Measurements from ENCODE around the gene OR2A25. TPM values are rescaled to one million over a fixed set of nuclear protein-coding genes. Genes with fewer than 3 reads are reported as not detected.
"Not testable (repeated sequence)": the region's sequence is repeated elsewhere in the genome, so short reads cannot be mapped to it uniquely, and the experiment has no call there.

Gene OR2A25
- polyA plus RNA-seq, 3 donors from 2014 or later, result not detected

- Mint-ChIP-seq H3K36me3 (no peaks in the 10 kb centered on the region), H3K4me3 (no peak overlapping the region), H3K9me3 (peaks cover 0 to 8% (median 0%) of the 10 kb centered on the region in 6 donors), H3K27me3 (ENCODE audit: low read depth in 3 of 3) (peaks cover 1 to 9% (median 4%) of the 10 kb centered on the region in 3 donors), H3K4me1 (no peaks in the 10 kb centered on the region), H3K27ac (no peak overlapping the region)
- DNase-seq, result no peak
Observed at GRCh38 chr7:144037414-144038035, 32.1 kb upstream of the OR2A25 start.

- Mint-ChIP-seq H3K36me3 (no peaks in the 10 kb centered on the region), H3K9me3 (peaks cover 0 to 8% (median 0%) of the 10 kb centered on the region in 6 donors), H3K27me3 (ENCODE audit: low read depth in 3 of 3) (peaks cover under 1 to 7% (median 1%) of the 10 kb centered on the region in 3 donors), H3K4me1 (no peaks in the 10 kb centered on the region), H3K4me3 (no peak overlapping the region), H3K27ac (no peak overlapping the region)
- no peak for DNase-seq
Observed at GRCh38 chr7:144038887-144039286, 30.7 kb upstream of the OR2A25 start.

GRCh38 chr7:144048648-144049047 is 21.0 kb upstream of the OR2A25 start, which contains the start of gene OR2A5:
TSS of gene OR2A5 (plus strand) at chr7:144048948. CDS start at chr7:144050402, 1,454 bp downstream.
- Mint-ChIP-seq H3K4me1 (no peaks in the 10 kb centered on the region), H3K27me3 (ENCODE audit: low read depth in 3 of 3) (peaks cover 0 to 8% (median 2%) of the 10 kb centered on the region in 3 donors), H3K9me3 (peaks cover 0 to 5% (median 0%) of the 10 kb centered on the region in 6 donors), H3K36me3 (no peaks in the 10 kb centered on the region), H3K4me3 (no peak within 1 kb of the TSS), H3K27ac (no peak within 1 kb of the TSS)
- DNase-seq, result no peak

GRCh38 chr7:144049491-144049890 is 20.1 kb upstream of the OR2A25 start:
- no peak overlapping the region for H3K27ac Mint-ChIP-seq
- H3K36me3 Mint-ChIP-seq, result no peaks in the 10 kb centered on the region
- no peak for DNase-seq
- no peak overlapping the region for H3K4me3 Mint-ChIP-seq
- H3K27me3 Mint-ChIP-seq (ENCODE audit: low read depth in 3 of 3), result peaks cover 2 to 8% (median 2%) of the 10 kb centered on the region in 3 donors
- no peaks in the 10 kb centered on the region for H3K4me1 Mint-ChIP-seq
- H3K9me3 Mint-ChIP-seq, result peaks cover 0 to 5% (median 0%) of the 10 kb centered on the region in 6 donors

GRCh38 chr7:144050093-144050492 is 19.5 kb upstream of the OR2A25 start:
- Mint-ChIP-seq H3K27me3 (ENCODE audit: low read depth in 3 of 3) (peaks cover 2 to 8% (median 2%) of the 10 kb centered on the region in 3 donors), H3K36me3 (no peaks in the 10 kb centered on the region), H3K9me3 (peaks cover 0 to 5% (median 0%) of the 10 kb centered on the region in 6 donors), H3K4me3 (no peak overlapping the region), H3K4me1 (no peaks in the 10 kb centered on the region), H3K27ac (no peak overlapping the region)
- no peak for DNase-seq

- not testable (repeated sequence) for DNase-seq; H3K27me3 Mint-ChIP-seq (ENCODE audit: low read depth in 3 of 3); H3K27ac Mint-ChIP-seq; H3K4me3 Mint-ChIP-seq; H3K4me1 Mint-ChIP-seq; H3K36me3 Mint-ChIP-seq; H3K9me3 Mint-ChIP-seq
Observed at GRCh38 chr7:144050884-144051283, 18.7 kb upstream of the OR2A25 start.

- peaks cover 2 to 5% (median 4%) of the 10 kb centered on the region in 3 donors for H3K27me3 Mint-ChIP-seq (ENCODE audit: low read depth in 3 of 3)
- H3K36me3 Mint-ChIP-seq, result peaks cover 0 to 2% (median 0%) of the 10 kb centered on the region in 3 donors
- no peak overlapping the region for H3K27ac Mint-ChIP-seq
- H3K4me1 Mint-ChIP-seq, result no peaks in the 10 kb centered on the region
- H3K4me3 Mint-ChIP-seq, result no peak overlapping the region
- no peak for DNase-seq
- H3K9me3 Mint-ChIP-seq, result peaks cover 0 to 5% (median 1%) of the 10 kb centered on the region in 6 donors
Observed at GRCh38 chr7:144057954-144058353, 11.7 kb upstream of the OR2A25 start.

- peaks cover 0 to 5% (median under 1%) of the 10 kb centered on the region in 6 donors for H3K9me3 Mint-ChIP-seq
- H3K36me3 Mint-ChIP-seq, result no peaks in the 10 kb centered on the region
- no peaks in the 10 kb centered on the region for H3K4me1 Mint-ChIP-seq
- H3K27me3 Mint-ChIP-seq (ENCODE audit: low read depth in 3 of 3), result peaks cover 0 to 15% (median 3%) of the 10 kb centered on the region in 3 donors
- DNase-seq, result no peak
- H3K27ac Mint-ChIP-seq, result no peak overlapping the region
- H3K4me3 Mint-ChIP-seq, result no peak overlapping the region
Observed at GRCh38 chr7:144063710-144064109, 5.9 kb upstream of the OR2A25 start.

GRCh38 chr7:144069953-144070352 is 342 bp downstream of the OR2A25 start:
- no peaks in the 10 kb centered on the region for H3K4me1 Mint-ChIP-seq
- no peaks in the 10 kb centered on the region for H3K36me3 Mint-ChIP-seq
- no peak overlapping the region for H3K4me3 Mint-ChIP-seq
- no peak for DNase-seq
- H3K27me3 Mint-ChIP-seq (ENCODE audit: low read depth in 3 of 3), result peaks cover 0 to 3% (median 2%) of the 10 kb centered on the region in 3 donors
- H3K9me3 Mint-ChIP-seq, result peaks cover 0 to 2% (median 0%) of the 10 kb centered on the region in 6 donors
- no peak overlapping the region for H3K27ac Mint-ChIP-seq

GRCh38 chr7:144074374-144074773 is 4.8 kb downstream of the OR2A25 start:
- Mint-ChIP-seq H3K4me3 (no peak overlapping the region), H3K27ac (no peak overlapping the region), H3K36me3 (no peaks in the 10 kb centered on the region), H3K4me1 (no peaks in the 10 kb centered on the region), H3K27me3 (ENCODE audit: low read depth in 3 of 3) (peaks cover 0 to 4% (median 2%) of the 10 kb centered on the region in 3 donors), H3K9me3 (peaks cover 0 to 4% (median 0%) of the 10 kb centered on the region in 6 donors)
- no peak for DNase-seq

- DNase-seq, result no peak
- Mint-ChIP-seq H3K9me3 (peaks cover 0 to 8% (median 0%) of the 10 kb centered on the region in 6 donors), H3K27me3 (ENCODE audit: low read depth in 3 of 3) (peaks cover 0 to 2% (median 0%) of the 10 kb centered on the region in 3 donors), H3K4me1 (no peaks in the 10 kb centered on the region), H3K36me3 (no peaks in the 10 kb centered on the region), H3K27ac (no peak within 1 kb of the TSS), H3K4me3 (no peak within 1 kb of the TSS)
Observed at GRCh38 chr7:144085978-144086377, 16.4 kb downstream of the OR2A25 start, which contains the start of gene OR2A12. TSS of gene OR2A12 (plus strand) at chr7:144086278. CDS start at chr7:144095108, 8,830 bp downstream.

- peaks cover 0 to 9% (median 4%) of the 10 kb centered on the region in 6 donors for H3K9me3 Mint-ChIP-seq
- H3K4me3 Mint-ChIP-seq, result no peak overlapping the region
- H3K36me3 Mint-ChIP-seq, result no peaks in the 10 kb centered on the region
- peaks cover 0 to 2% (median 0%) of the 10 kb centered on the region in 3 donors for H3K27me3 Mint-ChIP-seq (ENCODE audit: low read depth in 3 of 3)
- DNase-seq, result no peak
- H3K27ac Mint-ChIP-seq, result no peak overlapping the region
- no peaks in the 10 kb centered on the region for H3K4me1 Mint-ChIP-seq
Observed at GRCh38 chr7:144086730-144087129, 17.1 kb downstream of the OR2A25 start.

GRCh38 chr7:144087230-144087629 is 17.6 kb downstream of the OR2A25 start:
- no peak for DNase-seq
- Mint-ChIP-seq H3K27ac (no peak overlapping the region), H3K36me3 (no peaks in the 10 kb centered on the region), H3K4me3 (no peak overlapping the region), H3K27me3 (ENCODE audit: low read depth in 3 of 3) (peaks cover 0 to 2% (median 0%) of the 10 kb centered on the region in 3 donors), H3K4me1 (no peaks in the 10 kb centered on the region), H3K9me3 (peaks cover 0 to 10% (median 5%) of the 10 kb centered on the region in 6 donors)

GRCh38 chr7:144090667-144091066 is 21.1 kb downstream of the OR2A25 start:
- Mint-ChIP-seq H3K27me3 (ENCODE audit: low read depth in 3 of 3) (peaks cover 0 to 2% (median 0%) of the 10 kb centered on the region in 3 donors), H3K36me3 (no peaks in the 10 kb centered on the region), H3K9me3 (peaks cover 0 to 9% (median 5%) of the 10 kb centered on the region in 6 donors), H3K4me1 (no peaks in the 10 kb centered on the region), H3K4me3 (no peak overlapping the region), H3K27ac (no peak overlapping the region)
- no peak for DNase-seq

Measured in immature natural killer cell (primary cell).